Endothelial cell of umbilical vein (primary cell): ENCODE measurements around the gene NHS. TPM values are rescaled to one million over a fixed set of nuclear protein-coding genes. Genes with fewer than 3 reads are reported as not detected.
A peak's percentile ranks its signal among the peaks of the same experiment; 100 is the strongest.

Source experiments
- BruUV-seq: library from RNA; stranded (reverse); fragments of 400-500 nt; replicated peaks from 2 replicates; lab custom pipeline; 2021; lab: Mats Ljungman, UMichigan
- CTCF ChIA-PET: fragments of 300-600, 350-600 bp; sonication (Branson Sonifier 250); formaldehyde crosslinking; loops from one replicate; lab custom pipeline; 2021; ENCODE audit warnings: antibody characterized with exemption, inconsistent platforms; lab: Charles Lee
- POLR2A ChIA-PET: fragments of 300-600, 350-600 bp; sonication (Branson Sonifier 250); formaldehyde crosslinking; loops from one replicate; lab custom pipeline; 2021; ENCODE audit warnings: antibody characterized with exemption, inconsistent platforms; lab: Charles Lee
- DNase-seq: peaks from one replicate; pipeline ENCODE4 v3.0.0-alpha.2; 2011; ENCODE audit warnings: low read depth, low spot score
- FAIRE-seq: peaks from 2 replicates; lab custom pipeline; 2011; peaks lifted over from hg19 to GRCh38; lab: Jason Lieb, UNC
- H2AFZ ChIP-seq: 2 replicates; pipeline ENCODE4 v1.6.0; 2012; ENCODE audit warnings: low read depth, low read length, control low read depth, inconsistent platforms
- H3K27ac ChIP-seq: 2 replicates; pipeline ENCODE4 v1.5.1; 2011; ENCODE audit warnings: low read depth, mild to moderate bottlenecking, control low read depth, low read length, moderate library complexity; ENCODE audit not compliant: insufficient read depth
- H3K27me3 ChIP-seq, 2 experiments: 2 replicates each; pipeline versions ENCODE4 v1.6.0 to v1.6.1; 2011; ENCODE audit warnings: low read length in 2 of 2, mixed read lengths in 1 of 2; ENCODE audit not compliant: control insufficient read depth in 2 of 2, insufficient read depth in 2 of 2
- H3K36me3 ChIP-seq, 2 experiments: 2 replicates in 1 of 2; 3 replicates in 1 of 2; pipeline ENCODE4 v1.5.1; 2011; ENCODE audit warnings: low read length in 2 of 2, mild to moderate bottlenecking in 1 of 2, moderate library complexity in 1 of 2; ENCODE audit not compliant: control insufficient read depth in 2 of 2, insufficient read depth in 2 of 2; ENCODE audit errors: extremely low read depth in 1 of 2
- H3K4me1 ChIP-seq: 3 replicates; pipeline ENCODE4 v1.5.1; 2011; ENCODE audit warnings: mild to moderate bottlenecking, low read length; ENCODE audit not compliant: control insufficient read depth, insufficient read depth; ENCODE audit errors: extremely low read depth
- H3K4me2 ChIP-seq: 2 replicates; pipeline ENCODE4 v1.6.1; 2011; ENCODE audit warnings: low read length, control low read depth, mixed read lengths; ENCODE audit not compliant: insufficient read depth
- H3K4me3 ChIP-seq, 3 experiments: fragments of 200-600 bp in 1 of 3; sonication (generic), shearing (Covaris generic) in 1 of 3; replicated peaks in 1 of 3; 2 replicates each; pipeline ENCODE4 v1.5.1; 2011 to 2016; ENCODE audit warnings: control low read depth in 3 of 3, low read length in 3 of 3, mild to moderate bottlenecking in 2 of 3, inconsistent platforms in 1 of 3, low read depth in 1 of 3, moderate library complexity in 1 of 3; ENCODE audit not compliant: insufficient read depth in 1 of 3
- H3K79me2 ChIP-seq: 2 replicates; pipeline ENCODE4 v1.6.0; 2012; ENCODE audit warnings: low read length, inconsistent platforms; ENCODE audit not compliant: control insufficient read depth, insufficient read depth
- H3K9ac ChIP-seq: replicated peaks from 2 replicates; pipeline ENCODE3; 2011; ENCODE audit warnings: low read length, control low read depth; ENCODE audit not compliant: insufficient read depth; ENCODE audit errors: extremely low read depth
- H3K9me1 ChIP-seq: replicated peaks from 3 replicates; pipeline ENCODE4 v1.6.0; 2011; ENCODE audit warnings: mild to moderate bottlenecking, low read length; ENCODE audit not compliant: control insufficient read depth, insufficient read depth; ENCODE audit errors: extremely low read depth
- H3K9me3 ChIP-seq: replicated peaks from 2 replicates; pipeline ENCODE4 v1.5.1; 2012; ENCODE audit warnings: low read length, inconsistent platforms; ENCODE audit not compliant: control insufficient read depth, insufficient read depth
- H4K20me1 ChIP-seq: replicated peaks from 2 replicates; pipeline ENCODE3; 2011; ENCODE audit warnings: mild to moderate bottlenecking, low read length; ENCODE audit not compliant: control insufficient read depth, insufficient read depth; ENCODE audit errors: extremely low read depth
- CTCF ChIP-seq, 2 donors: IDR thresholded peaks; 1 replicate in 1 of 2; 2 replicates in 1 of 2; pipeline ENCODE4 v1.5.1; 2011; ENCODE audit warnings: low read length in 2 of 2, mild to moderate bottlenecking in 2 of 2, moderate library complexity in 2 of 2, control low read depth in 1 of 2, inconsistent platforms in 1 of 2, low read depth in 1 of 2; ENCODE audit not compliant: insufficient read depth in 1 of 2; ENCODE audit errors: extremely low read depth in 1 of 2
- EZH2 ChIP-seq: IDR thresholded peaks from 2 replicates; pipeline ENCODE4 v1.6.1; 2012; ENCODE audit warnings: borderline replicate concordance, low read depth, mild to moderate bottlenecking, moderate library complexity, low read length, inconsistent platforms; ENCODE audit not compliant: severe bottlenecking
- FOS ChIP-seq: IDR thresholded peaks from 2 replicates; pipeline ENCODE4 v1.6.1; 2011; ENCODE audit warnings: mild to moderate bottlenecking, low read length, moderate library complexity, borderline replicate concordance; ENCODE audit not compliant: insufficient read depth
- GATA2 ChIP-seq: IDR thresholded peaks from 2 replicates; pipeline ENCODE4 v1.7.0; 2011; ENCODE audit warnings: low read depth, mild to moderate bottlenecking, moderate library complexity, mixed read lengths, low read length; ENCODE audit not compliant: insufficient read length, insufficient read depth
- JUN ChIP-seq: IDR thresholded peaks from 2 replicates; pipeline ENCODE4 v1.6.1; 2011; ENCODE audit warnings: borderline replicate concordance, low read depth; ENCODE audit not compliant: insufficient read length, insufficient read depth
- MAX ChIP-seq: IDR thresholded peaks from 2 replicates; pipeline ENCODE4 v1.6.1; 2011; ENCODE audit not compliant: insufficient read depth, insufficient read length
- MYC ChIP-seq: IDR thresholded peaks from one replicate; pipeline ENCODE4 v1.6.1; 2011; ENCODE audit warnings: mild to moderate bottlenecking, low read depth, low read length
- POLR2A ChIP-seq: IDR thresholded peaks from 2 replicates; pipeline ENCODE4 v1.6.1; 2012; ENCODE audit warnings: low read depth, mild to moderate bottlenecking, control low read depth, low read length
- POLR2AphosphoS5 ChIP-seq: IDR thresholded peaks from 2 replicates; pipeline ENCODE4 v1.6.1; 2012; ENCODE audit warnings: low read depth, mild to moderate bottlenecking, control low read depth, low read length, moderate library complexity; ENCODE audit not compliant: insufficient read depth
- dilution Hi-C: fragments of 300-500 bp; cut with MboI; formaldehyde crosslinking; loops from one replicate; pipeline ENCODE4 v1.15.0; 2019; ENCODE audit warnings: low sequenced_read_pairs; ENCODE audit not compliant: extremely low pct_ligation_motif_present
- intact Hi-C: fragments of 100-400 bp; cut with micrococcal nuclease; formaldehyde crosslinking; loops from one replicate; pipeline ENCODE4 v1.10.0; 2022
- polyA plus RNA-seq, 4 experiments: library from polyadenylated mRNA; depleted of rRNA in 3 of 4; stranded (reverse) in 3 of 4; unstranded in 1 of 4; fragments of >200 nt; gene quantifications; 2 replicates each; pipeline versions ENCODE4 v1.2.1 to v1.2.3, GENCODE V29; 2011 to 2012; ENCODE audit warnings: missing spikeins in 1 of 4
- total RNA-seq: library from RNA; stranded (reverse); gene quantifications from 2 replicates; pipeline ENCODE4 v1.2.3, GENCODE V29; 2021

Gene NHS
- total and polyA plus RNA-seq, 2 donors (not counting 3 experiments of a cell fraction or from before 2014, with no cell fraction given), result 0.07 to 0.46 TPM

GRCh38 chrX:17527135-17527701, 152.2 kb downstream of the NHS start:
- peaks cover 0 to 2% of the 10 kb centered on the region in 2 experiments for H3K27me3 ChIP-seq
- H3K4me3 ChIP-seq, result no peak overlapping the region
- no peak for TF ChIP-seq POLR2AphosphoS5
- TF ChIP-seq GATA2, result no peak
- no peak for TF ChIP-seq FOS
- no peak for TF ChIP-seq CTCF (IDR thresholded peaks at IDR 0.05; ENCODE audit: extremely low read depth in 1 of 2, insufficient read depth in 1 of 2, low read depth in 1 of 2, low read length in 2 of 2)
- TF ChIP-seq MAX, result no peak
- no peak for TF ChIP-seq POLR2A
- TF ChIP-seq MYC, result no peak
- no peak for TF ChIP-seq JUN
- no peak for TF ChIP-seq EZH2
- H3K4me1 ChIP-seq, result no peaks in the 10 kb centered on the region
- FAIRE-seq (no peak), DNase-seq (peak; percentile 1)
- H4K20me1 ChIP-seq, result no peaks in the 10 kb centered on the region
- H3K4me2 ChIP-seq, result no peak overlapping the region
- no peaks in the 10 kb centered on the region for H3K9me1 ChIP-seq
- POLR2A ChIA-PET, result no interaction called here
- no peak overlapping the region for H2AFZ ChIP-seq
- H3K27ac ChIP-seq, result no peak overlapping the region
- no peak overlapping the region for H3K9ac ChIP-seq
- no peaks in the 10 kb centered on the region for H3K36me3 ChIP-seq
- intact Hi-C loops, result no loop called here
- CTCF ChIA-PET, result no interaction called here
- H3K79me2 ChIP-seq, result no peaks in the 10 kb centered on the region
- BruUV-seq, result no TSS peak
- dilution Hi-C loops, result no loop called here
- H3K9me3 ChIP-seq, result no peaks in the 10 kb centered on the region
